Urinary bladder (tissue), 4 donors: ENCODE data around the gene FRRS1. TPM values are rescaled to one million over a fixed set of nuclear protein-coding genes. Genes with fewer than 3 reads are reported as not detected.
"Not testable (repeated sequence)": the region's sequence is repeated elsewhere in the genome, so short reads cannot be mapped to it uniquely, and the experiment has no call there.

ENCODE experiments used
- DNase-seq: peaks from one replicate; pipeline ENCODE4 v3.0.0-alpha.2; 2015; ENCODE audit errors: extremely low spot score
- H3K27ac ChIP-seq: one replicate; pipeline ENCODE4 v1.5.1; 2013; ENCODE audit warnings: low read depth, mild to moderate bottlenecking, moderate library complexity
- H3K36me3 ChIP-seq: one replicate; pipeline ENCODE4 v1.6.1; 2013; ENCODE audit warnings: mild to moderate bottlenecking, moderate library complexity; ENCODE audit not compliant: insufficient read depth
- H3K4me1 ChIP-seq: one replicate; pipeline ENCODE4 v1.6.1; 2013; ENCODE audit warnings: mild to moderate bottlenecking, moderate library complexity; ENCODE audit not compliant: insufficient read depth
- H3K4me3 ChIP-seq: one replicate; pipeline ENCODE4 v1.5.1; 2013; ENCODE audit warnings: low read depth, low read length
- WGBS: extraction: QIAGEN DNeasy Blood & Tissue Kit; methylation state at CpG from one replicate; pipeline ENCODE4 v1.1.7; 2013; 5-methylcytosine and 5-hydroxymethylcytosine counted together
- polyA plus RNA-seq: library from polyadenylated mRNA; stranded (reverse); fragments of 200-250 nt; gene quantifications from one replicate; pipeline ENCODE4 v1.2.3, GENCODE V29; 2013
- total RNA-seq: library from RNA; depleted of rRNA; stranded (reverse); fragments of >200 nt; gene quantifications from one replicate; pipeline ENCODE4 v1.2.3, GENCODE V29; 2014
- donor health status: healthy with polysubstance abuse.
- donor health status: healthy.

The FRRS1 gene, protein sequence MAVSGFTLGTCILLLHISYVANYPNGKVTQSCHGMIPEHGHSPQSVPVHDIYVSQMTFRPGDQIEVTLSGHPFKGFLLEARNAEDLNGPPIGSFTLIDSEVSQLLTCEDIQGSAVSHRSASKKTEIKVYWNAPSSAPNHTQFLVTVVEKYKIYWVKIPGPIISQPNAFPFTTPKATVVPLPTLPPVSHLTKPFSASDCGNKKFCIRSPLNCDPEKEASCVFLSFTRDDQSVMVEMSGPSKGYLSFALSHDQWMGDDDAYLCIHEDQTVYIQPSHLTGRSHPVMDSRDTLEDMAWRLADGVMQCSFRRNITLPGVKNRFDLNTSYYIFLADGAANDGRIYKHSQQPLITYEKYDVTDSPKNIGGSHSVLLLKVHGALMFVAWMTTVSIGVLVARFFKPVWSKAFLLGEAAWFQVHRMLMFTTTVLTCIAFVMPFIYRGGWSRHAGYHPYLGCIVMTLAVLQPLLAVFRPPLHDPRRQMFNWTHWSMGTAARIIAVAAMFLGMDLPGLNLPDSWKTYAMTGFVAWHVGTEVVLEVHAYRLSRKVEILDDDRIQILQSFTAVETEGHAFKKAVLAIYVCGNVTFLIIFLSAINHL
- total RNA-seq = 23.2 TPM
- polyA plus RNA-seq = 3.4 TPM

DNA sequence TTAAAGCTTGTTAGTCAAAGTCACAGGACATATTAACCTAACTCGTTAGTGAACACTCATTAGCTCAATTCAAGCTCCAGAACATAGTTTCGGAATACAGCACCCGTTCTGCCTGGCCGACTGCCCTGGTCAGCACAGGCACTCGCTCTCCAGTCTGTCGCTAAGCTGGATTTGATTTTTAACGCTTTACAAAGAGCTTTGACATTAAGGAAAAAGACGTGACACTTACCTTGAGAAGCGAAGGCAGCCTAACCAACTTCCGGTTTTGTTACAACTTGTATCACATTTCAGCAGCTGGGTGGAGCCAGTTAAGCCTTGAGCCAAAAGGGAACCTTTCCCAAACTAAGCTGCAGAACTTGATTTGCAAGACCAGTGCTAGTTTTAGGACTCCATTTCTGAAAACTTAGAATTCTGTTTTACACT lies at the start of gene FRRS1:
FRRS1 (minus strand) TSS at position 258 of the 423 bp plus-strand sequence. CDS start 17,867 bp downstream, outside the sequence.
- DNase-seq = peak; percentile 81
- Histone ChIP-seq H3K4me1 (no peaks in the 10 kb centered on the region), H3K36me3 (no peaks in the 10 kb centered on the region), H3K4me3 (peak within 1 kb of the TSS; percentile 44), H3K27ac (peak within 1 kb of the TSS; percentile 2)
- under 1% methylated on average over 10 of the region's 10 CpGs for WGBS

DNA sequence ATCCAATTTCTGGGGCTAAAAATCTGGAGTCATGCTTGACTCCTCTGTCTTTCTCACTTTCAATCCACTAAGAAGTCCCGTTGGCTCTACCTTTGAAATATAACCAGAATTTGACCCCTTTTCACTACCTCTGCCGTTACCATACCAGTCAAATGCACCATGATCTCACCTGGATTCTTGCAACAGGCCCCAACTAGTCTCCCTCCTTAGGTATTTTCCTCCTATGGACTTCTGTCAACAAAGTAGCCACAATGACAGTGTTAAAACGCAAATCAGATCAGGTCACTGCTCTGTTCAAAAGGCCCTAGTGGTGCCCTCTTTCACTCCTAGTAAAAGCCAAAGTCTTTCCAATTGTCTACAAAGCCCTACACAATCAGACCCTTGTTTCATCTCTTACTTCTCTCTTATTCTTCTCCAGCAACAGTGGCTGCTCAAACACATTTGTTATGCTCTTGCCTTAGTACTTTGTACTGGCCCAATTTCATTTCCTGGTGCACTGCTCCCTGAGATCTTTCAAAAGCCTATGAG lies 48.0 kb upstream of the FRRS1 start:
- WGBS = 76% methylated on average over 3 of the region's 3 CpGs
- H3K4me1 ChIP-seq = no peaks in the 10 kb centered on the region
- DNase-seq = peak; percentile 21
- no peaks in the 10 kb centered on the region for H3K36me3 ChIP-seq
- H3K4me3 ChIP-seq = no peak overlapping the region
- H3K27ac ChIP-seq = no peak overlapping the region

DNA sequence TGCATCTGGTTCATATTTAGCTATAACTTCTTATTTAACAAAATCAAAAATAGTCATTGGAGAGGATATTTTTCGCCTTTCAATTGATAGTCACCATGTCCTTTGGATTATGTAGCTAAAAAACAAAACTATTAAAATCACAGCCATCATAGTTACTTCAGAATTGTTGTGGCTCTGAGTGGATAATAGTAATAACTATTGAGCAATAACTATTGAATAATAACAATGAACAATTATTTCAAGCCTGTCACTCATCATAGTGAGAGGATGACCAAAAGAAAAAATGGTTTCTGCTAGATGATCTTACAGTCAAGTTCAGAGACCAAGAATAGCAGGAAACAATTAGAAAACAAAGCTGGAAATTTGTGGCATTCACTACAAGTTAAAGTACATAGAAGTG lies 45.3 kb upstream of the FRRS1 start:
- Histone ChIP-seq H3K4me1 (no peaks in the 10 kb centered on the region), H3K4me3 (no peak overlapping the region), H3K27ac (no peak overlapping the region), H3K36me3 (no peaks in the 10 kb centered on the region)
- 93% methylated on average over 1 of the region's 1 CpG for WGBS
- no peak for DNase-seq

DNA sequence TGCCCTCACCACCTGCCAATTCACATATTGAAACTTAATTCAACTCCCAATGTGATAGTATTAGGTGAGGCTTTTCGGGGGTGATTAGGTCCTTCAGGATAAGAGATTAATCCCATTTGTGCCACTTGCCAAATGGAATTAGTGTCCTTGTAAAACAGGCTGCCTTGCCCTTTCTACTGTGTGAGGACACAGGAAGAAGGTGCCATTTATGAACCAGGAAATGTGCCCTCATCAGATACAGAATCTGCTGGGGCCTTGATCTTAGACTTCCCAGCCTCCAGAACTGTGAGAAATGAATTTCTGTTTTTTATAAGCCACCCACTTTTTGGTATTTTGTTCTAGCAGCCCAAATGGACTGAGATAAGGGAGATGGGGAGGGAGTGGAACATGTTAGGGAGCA lies 44.6 kb upstream of the FRRS1 start:
- Histone ChIP-seq H3K4me1 (no peaks in the 10 kb centered on the region), H3K27ac (no peak overlapping the region), H3K36me3 (no peaks in the 10 kb centered on the region), H3K4me3 (no peak overlapping the region)
- DNase-seq = no peak
- WGBS = 88% methylated on average over 1 of the region's 1 CpG

DNA sequence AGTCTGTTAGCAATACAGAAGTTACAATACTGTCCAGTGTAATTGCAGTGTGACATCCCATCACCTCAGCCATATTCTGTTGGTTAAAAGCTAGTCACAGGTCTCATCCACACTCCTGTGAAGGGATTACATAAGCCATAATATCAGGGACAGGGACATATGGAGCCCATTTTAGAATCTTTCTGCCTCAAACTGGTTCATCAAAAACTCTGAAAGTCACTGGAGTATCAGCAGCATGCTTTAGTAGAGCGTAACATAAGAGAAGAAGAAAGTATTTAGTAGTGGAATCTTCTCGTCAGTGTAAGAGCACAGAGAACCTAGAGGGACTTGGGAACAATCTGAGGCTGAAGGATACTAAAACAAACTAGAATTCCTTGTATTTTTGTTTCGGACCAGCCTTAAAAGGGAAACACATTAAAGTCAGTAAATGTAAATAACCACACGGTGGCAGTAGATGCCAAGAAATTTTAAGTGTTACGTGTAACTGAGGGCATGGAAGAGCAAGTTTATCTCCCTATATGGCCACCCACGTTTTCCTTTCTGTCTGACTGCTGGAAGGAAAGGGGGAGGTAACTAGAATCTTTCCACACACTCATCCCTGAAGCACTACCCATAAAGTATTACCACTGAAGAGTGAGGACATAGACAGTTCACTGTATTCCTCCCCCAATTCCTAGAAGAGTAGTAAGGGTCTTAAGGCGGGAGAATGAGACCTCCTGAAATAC lies 42.1 kb upstream of the FRRS1 start:
- WGBS = 6% methylated on average over 7 of the region's 7 CpGs
- H3K27ac ChIP-seq = peak overlapping the region; percentile 79
- H3K4me3 ChIP-seq = no peak overlapping the region
- no peaks in the 10 kb centered on the region for H3K36me3 ChIP-seq
- no peaks in the 10 kb centered on the region for H3K4me1 ChIP-seq
- peak; percentile 85 for DNase-seq

DNA sequence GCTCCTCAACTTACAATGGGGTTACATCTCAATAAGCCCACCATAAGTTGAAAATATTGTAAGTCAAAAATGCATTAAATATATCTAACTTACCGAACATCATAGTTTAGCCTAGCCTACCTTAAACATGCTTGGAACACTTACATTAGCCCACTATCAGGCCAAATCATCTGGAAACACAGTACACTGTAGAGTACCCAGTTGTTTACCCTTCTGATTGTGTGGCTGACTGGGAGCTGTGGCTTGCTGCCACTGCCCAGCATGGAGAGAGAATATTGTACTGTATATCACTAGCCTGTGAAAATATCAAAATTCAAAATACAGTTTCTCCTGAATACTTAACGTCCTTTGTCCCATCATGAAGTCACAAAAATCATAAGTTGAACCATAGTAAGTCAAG lies 40.4 kb upstream of the FRRS1 start:
- 91% methylated on average over 2 of the region's 2 CpGs for WGBS
- H3K4me3 ChIP-seq = no peak overlapping the region

DNA sequence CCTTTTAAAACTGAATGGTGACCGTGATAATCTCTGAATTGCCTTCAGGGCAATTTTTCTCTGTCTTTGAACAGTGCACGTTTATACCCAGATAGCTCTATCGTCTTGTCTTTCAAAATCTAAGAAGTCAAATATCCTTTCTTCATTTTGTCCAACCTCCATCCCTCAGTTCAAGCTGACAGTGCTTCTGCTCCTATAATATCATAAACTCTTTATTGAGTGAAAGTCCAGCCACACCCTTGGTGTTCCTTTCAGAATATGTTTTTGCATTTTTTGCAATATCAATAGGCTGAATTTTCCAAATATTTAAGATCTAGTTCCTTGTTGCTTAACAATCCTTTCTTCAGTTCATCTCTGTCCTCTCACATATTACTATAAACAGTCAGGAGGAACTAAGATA lies 35.1 kb upstream of the FRRS1 start:
- no peak overlapping the region for H3K4me3 ChIP-seq
- 88% methylated on average over 3 of the region's 3 CpGs for WGBS
- no peak for DNase-seq

More for the DNA sequence above, 40.4 kb upstream of the FRRS1 start:
- H3K36me3 ChIP-seq = no peaks in the 10 kb centered on the region
- H3K27ac ChIP-seq = no peak overlapping the region
- no peaks in the 10 kb centered on the region for H3K4me1 ChIP-seq
- DNase-seq = no peak

DNA sequence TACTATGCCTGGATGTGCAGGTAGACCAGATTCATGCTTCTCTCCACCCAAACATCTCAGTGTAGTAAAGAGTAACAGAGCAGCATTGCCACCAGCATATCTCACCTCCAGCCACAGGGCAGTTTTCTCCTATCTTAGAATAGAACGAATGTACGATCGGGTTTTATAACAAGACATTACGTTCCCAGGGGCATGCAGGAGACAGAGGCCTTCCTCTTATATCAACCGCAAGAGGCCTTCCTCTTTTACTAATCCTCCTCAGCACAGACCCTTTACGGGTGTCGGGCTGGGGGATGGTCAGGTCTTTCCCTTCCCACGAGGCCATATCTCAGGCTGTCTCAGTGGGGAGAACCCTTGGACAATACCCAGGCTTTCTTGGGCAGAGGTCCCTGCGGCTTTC lies 27.4 kb upstream of the FRRS1 start:
- H3K36me3 ChIP-seq, DNase-seq, H3K4me1 ChIP-seq, H3K4me3 ChIP-seq, H3K27ac ChIP-seq: not testable (repeated sequence)
- 79% methylated on average over 9 of the region's 9 CpGs for WGBS

More for the DNA sequence above, 35.1 kb upstream of the FRRS1 start:
- H3K36me3 ChIP-seq = no peaks in the 10 kb centered on the region
- H3K27ac ChIP-seq = no peak overlapping the region
- no peaks in the 10 kb centered on the region for H3K4me1 ChIP-seq

DNA sequence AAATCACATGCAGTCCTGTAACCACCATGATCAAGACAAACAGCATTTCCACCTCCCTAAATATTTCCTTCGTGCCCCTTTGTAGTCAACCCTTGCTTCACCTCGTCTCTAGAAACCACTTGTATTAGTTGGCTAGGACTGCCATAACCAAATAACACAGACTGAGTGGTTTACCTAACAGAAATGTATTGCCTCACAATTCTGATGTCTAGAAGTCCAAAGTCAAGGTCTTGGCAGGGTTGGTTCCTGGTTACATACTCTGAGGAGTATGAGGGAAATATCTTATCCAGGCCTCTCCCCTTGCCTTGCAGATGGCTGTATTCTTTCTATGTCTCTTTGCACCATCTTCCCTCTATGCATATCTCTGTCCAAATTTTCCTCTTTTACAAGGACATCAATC lies 23.3 kb upstream of the FRRS1 start:
- H3K4me3 ChIP-seq = no peak overlapping the region
- no peak overlapping the region for H3K27ac ChIP-seq
- H3K4me1 ChIP-seq = no peaks in the 10 kb centered on the region
- 83% methylated on average over 2 of the region's 2 CpGs for WGBS
- no peaks in the 10 kb centered on the region for H3K36me3 ChIP-seq
- no peak for DNase-seq

DNA sequence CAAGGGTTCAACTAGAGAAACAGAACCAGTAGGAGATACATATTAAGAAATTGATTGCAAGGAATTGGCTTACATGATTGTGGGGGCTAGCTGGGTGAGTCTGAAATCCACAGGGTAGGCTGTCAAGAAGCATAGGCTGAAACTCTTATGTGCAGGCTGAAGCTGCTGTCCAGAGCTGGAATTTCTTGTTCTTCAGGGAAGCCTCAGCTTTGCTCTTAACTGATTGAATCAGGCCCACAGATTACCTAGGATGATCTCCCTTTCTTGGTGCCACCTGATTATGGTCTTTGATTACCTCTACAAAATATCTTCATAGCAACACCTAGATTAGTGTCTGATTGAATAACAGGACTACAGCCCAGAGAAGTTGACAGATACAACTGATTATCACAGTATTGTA lies 22.5 kb upstream of the FRRS1 start:
- no peak overlapping the region for H3K27ac ChIP-seq
- DNase-seq = no peak
- no peaks in the 10 kb centered on the region for H3K36me3 ChIP-seq
- H3K4me1 ChIP-seq = no peaks in the 10 kb centered on the region
- no peak overlapping the region for H3K4me3 ChIP-seq

DNA sequence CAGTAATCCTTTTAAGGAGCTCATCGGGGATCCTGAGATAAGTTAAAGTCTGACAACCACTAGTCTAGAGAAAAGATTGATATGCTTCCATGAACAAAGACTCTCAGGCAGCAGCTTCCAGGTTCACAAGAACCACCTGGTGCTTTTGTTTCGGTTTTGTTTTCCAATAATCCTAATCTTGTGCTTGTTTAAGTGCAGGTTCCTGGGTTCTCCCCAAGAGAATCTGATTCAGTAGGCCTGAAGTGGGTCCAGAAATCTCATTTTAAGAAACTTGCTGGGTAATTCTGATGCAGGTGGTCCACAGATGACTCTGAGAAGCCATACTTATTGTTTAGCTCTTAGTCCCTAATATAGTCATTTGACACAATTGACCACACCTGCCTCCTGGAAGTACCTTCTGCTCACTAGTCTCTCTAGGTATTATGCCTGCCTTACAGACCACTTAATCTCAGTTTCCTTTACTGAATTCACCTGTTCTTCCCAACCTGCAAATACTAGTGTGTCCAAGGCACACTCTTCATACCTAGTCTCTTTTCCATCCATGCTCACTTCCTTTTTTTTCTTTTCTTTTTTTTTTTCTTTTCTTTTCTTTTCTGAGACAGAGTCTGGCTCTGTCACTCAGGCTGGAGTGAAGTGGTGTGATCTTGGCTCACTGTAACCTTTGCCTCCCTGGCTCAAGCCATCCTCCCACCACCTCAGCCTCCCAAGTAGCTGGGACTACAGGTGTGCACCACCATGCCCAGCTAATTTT lies 20.5 kb upstream of the FRRS1 start:
- no peak for DNase-seq
- WGBS = 87% methylated on average over 2 of the region's 2 CpGs
- H3K4me3 ChIP-seq = no peak overlapping the region
- no peaks in the 10 kb centered on the region for H3K4me1 ChIP-seq
- H3K27ac ChIP-seq = no peak overlapping the region
- H3K36me3 ChIP-seq = no peaks in the 10 kb centered on the region

DNA sequence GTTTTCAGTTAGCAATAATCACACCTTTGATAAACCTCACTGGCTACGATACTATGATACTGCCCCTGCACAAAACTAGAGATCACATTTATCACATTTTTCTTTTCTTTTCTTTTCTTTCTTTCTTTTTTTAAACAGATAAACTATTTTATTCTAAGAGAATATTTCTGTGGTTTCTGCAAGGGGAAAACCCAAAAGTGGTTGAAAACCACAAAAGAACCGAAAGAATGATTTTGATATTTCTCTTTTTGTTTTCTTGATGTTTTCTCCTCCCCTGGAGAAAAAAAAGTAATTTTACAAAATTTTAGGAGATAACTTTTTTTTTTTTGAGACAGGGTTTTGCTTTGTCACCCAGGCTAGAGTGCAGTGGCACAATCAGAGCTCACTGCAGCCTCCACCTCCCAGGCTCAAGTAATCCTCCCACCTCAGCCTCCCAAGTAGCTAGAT lies 18.4 kb upstream of the FRRS1 start:
- Histone ChIP-seq H3K4me1 (no peaks in the 10 kb centered on the region), H3K36me3 (no peaks in the 10 kb centered on the region), H3K27ac (no peak overlapping the region), H3K4me3 (no peak overlapping the region)
- DNase-seq = no peak
- 89% methylated on average over 2 of the region's 2 CpGs for WGBS

DNA sequence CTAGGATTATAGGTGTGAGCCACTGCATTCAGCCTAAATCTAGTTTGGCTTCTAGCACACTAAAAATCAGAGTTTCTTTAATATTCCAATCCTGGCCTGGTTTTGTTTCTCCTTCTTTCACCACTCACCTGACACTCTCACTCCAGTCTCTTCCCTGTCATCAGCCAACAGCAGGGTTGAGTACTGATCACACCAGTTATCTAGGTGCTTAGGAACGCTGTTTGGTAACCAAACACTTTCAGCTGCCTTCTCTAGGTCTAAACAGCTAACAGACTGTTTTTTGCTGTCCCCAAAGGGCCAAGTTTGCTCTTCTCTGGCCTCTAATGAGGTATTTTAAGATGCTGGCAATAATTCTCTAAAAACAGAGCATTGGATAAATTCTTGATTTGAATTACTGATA lies 17.7 kb upstream of the FRRS1 start:
- no peak overlapping the region for H3K4me3 ChIP-seq
- DNase-seq = no peak
- H3K36me3 ChIP-seq = no peaks in the 10 kb centered on the region
- no peaks in the 10 kb centered on the region for H3K4me1 ChIP-seq
- H3K27ac ChIP-seq = no peak overlapping the region
- WGBS = 48% methylated on average over 1 of the region's 1 CpG
